SK-N-SH (cell line): ENCODE measurements around the gene SPINK5. TPM values are rescaled to one million over a fixed set of nuclear protein-coding genes. Genes with fewer than 3 reads are reported as not detected.

Experiments
- CTCF ChIA-PET: fragments of 300-600, 350-600 bp; formaldehyde crosslinking; extraction: SDS; loops from one replicate; lab custom pipeline; 2021; lab: Yijun Ruan, JAX
- POLR2A ChIA-PET: fragments of 350-600 bp; sonication (Branson Sonifier 250); formaldehyde crosslinking; extraction: SDS; loops from one replicate; lab custom pipeline; 2020; ENCODE audit warnings: antibody characterized with exemption, inconsistent platforms; lab: Yijun Ruan, JAX
- DNase-seq: peaks from one replicate; pipeline ENCODE4 v3.0.0; 2012
- H2AFZ ChIP-seq: fragments of 200-600 bp; sonication (generic); 2 replicates; pipeline ENCODE4 v1.8.1; 2016; ENCODE audit warnings: antibody characterized with exemption, mild to moderate bottlenecking, low read depth
- H3F3A ChIP-seq: fragments of 200-600 bp; sonication (generic); replicated peaks from 2 replicates; pipeline ENCODE3; 2016; ENCODE audit warnings: antibody characterized with exemption, mild to moderate bottlenecking; ENCODE audit not compliant: insufficient read depth
- H3K27ac ChIP-seq, 2 experiments: fragments of 200-500 bp in 1 of 2; fragments of 200-600 bp in 1 of 2; sonication (Bioruptor generic) in 1 of 2; sonication (generic), shearing (Covaris generic) in 1 of 2; 2 replicates each; pipeline versions ENCODE4 v1.5.1 to v1.6.1; 2014 to 2016; ENCODE audit warnings: low read depth in 2 of 2, inconsistent platforms in 1 of 2, low read length in 1 of 2, mild to moderate bottlenecking in 1 of 2, mixed read lengths in 1 of 2
- H3K27me3 ChIP-seq: fragments of 200-600 bp; sonication (generic), shearing (Covaris generic); 2 replicates; pipeline ENCODE4 v1.6.1; 2016; ENCODE audit warnings: mixed run types; ENCODE audit not compliant: insufficient read depth
- H3K36me3 ChIP-seq, 2 experiments: fragments of 200-500 bp in 1 of 2; fragments of 200-600 bp in 1 of 2; sonication (Bioruptor generic) in 1 of 2; sonication (generic) in 1 of 2; replicated peaks in 1 of 2; 2 replicates each; pipeline versions ENCODE3 to v1.5.1; 2014 to 2016; ENCODE audit warnings: low read length in 1 of 2, mild to moderate bottlenecking in 1 of 2; ENCODE audit not compliant: insufficient read depth in 2 of 2, control insufficient read depth in 1 of 2
- H3K4me1 ChIP-seq, 2 experiments: fragments of 200-500 bp in 1 of 2; fragments of 200-600 bp in 1 of 2; sonication (Bioruptor generic) in 1 of 2; sonication (generic), shearing (Covaris generic) in 1 of 2; 2 replicates each; pipeline versions ENCODE4 v1.5.1 to v1.6.1; 2014 to 2016; ENCODE audit warnings: low read depth in 1 of 2, low read length in 1 of 2, mixed run types in 1 of 2; ENCODE audit not compliant: insufficient read depth in 2 of 2, control insufficient read depth in 1 of 2
- H3K4me2 ChIP-seq: fragments of 200-600 bp; sonication (generic), shearing (Covaris generic); 2 replicates; pipeline ENCODE4 v1.6.1; 2017; ENCODE audit warnings: mixed run types
- H3K4me3 ChIP-seq, 2 experiments: fragments of 200-500 bp in 1 of 2; fragments of 200-600 bp in 1 of 2; sonication (Bioruptor generic) in 1 of 2; sonication (generic), shearing (Covaris generic) in 1 of 2; 2 replicates each; pipeline versions ENCODE4 v1.5.1 to v1.8.1; 2014 to 2016; ENCODE audit warnings: low read depth in 2 of 2, inconsistent platforms in 1 of 2, low read length in 1 of 2, mild to moderate bottlenecking in 1 of 2, mixed read lengths in 1 of 2, moderate library complexity in 1 of 2
- H3K79me2 ChIP-seq: fragments of 200-600 bp; sonication (generic); 2 replicates; pipeline ENCODE4 v1.8.1; 2017; ENCODE audit warnings: mild to moderate bottlenecking; ENCODE audit not compliant: insufficient read depth
- H3K9ac ChIP-seq: fragments of 200-600 bp; sonication (generic); 2 replicates; pipeline ENCODE4 v1.6.1; 2017; ENCODE audit warnings: mixed run types
- H3K9me2 ChIP-seq: fragments of 200-600 bp; sonication (generic); 2 replicates; pipeline ENCODE4 v1.6.1; 2017; ENCODE audit warnings: mixed run types
- H3K9me3 ChIP-seq: fragments of 200-600 bp; sonication (generic); 2 replicates; pipeline ENCODE4 v1.6.1; 2017; ENCODE audit warnings: mixed run types, mild to moderate bottlenecking, moderate library complexity
- H4K20me1 ChIP-seq: fragments of 200-600 bp; sonication (generic); 2 replicates; pipeline ENCODE4 v1.6.1; 2017; ENCODE audit warnings: mild to moderate bottlenecking, mixed run types; ENCODE audit not compliant: insufficient read depth
- CHD2 ChIP-seq: fragments of 150-350 bp; IDR thresholded peaks from 2 replicates; pipeline ENCODE4 v1.6.1; 2018; ENCODE audit warnings: low read length; ENCODE audit not compliant: partially characterized antibody
- ELF1 ChIP-seq: IDR thresholded peaks from 2 replicates; pipeline ENCODE4 v1.4.0; 2012
- EP300 ChIP-seq, 2 experiments: IDR thresholded peaks; 2 replicates each; pipeline versions ENCODE4 v1.4.0 to v1.6.1; 2012; ENCODE audit warnings: borderline replicate concordance in 1 of 2, low read depth in 1 of 2, low read length in 1 of 2
- EZH2phosphoT487 ChIP-seq: fragments of 200-600 bp; sonication (generic); IDR thresholded peaks from 2 replicates; pipeline ENCODE4 v1.6.1; 2017; ENCODE audit warnings: low read depth, mixed run types, mild to moderate bottlenecking, antibody characterized with exemption, moderate library complexity, borderline replicate concordance
- FOSL2 ChIP-seq: IDR thresholded peaks from 2 replicates; pipeline ENCODE4 v1.4.0; 2012; ENCODE audit warnings: low read depth, mild to moderate bottlenecking, moderate library complexity, borderline replicate concordance
- FOXJ3 ChIP-seq: sonication (generic); formaldehyde crosslinking; IDR thresholded peaks from 2 replicates; pipeline ENCODE4 v1.5.1; 2020; ENCODE audit warnings: mild to moderate bottlenecking, missing genetic modification reagents
- GABPA ChIP-seq: IDR thresholded peaks from 2 replicates; pipeline ENCODE4 v1.4.0; 2012; ENCODE audit warnings: low read depth, mild to moderate bottlenecking
- GATA2 ChIP-seq: sonication (generic); formaldehyde crosslinking; IDR thresholded peaks from 2 replicates; pipeline ENCODE4 v1.5.0; 2020; ENCODE audit warnings: mild to moderate bottlenecking, missing genetic modification reagents
- JUND ChIP-seq: IDR thresholded peaks from 2 replicates; pipeline ENCODE4 v1.4.0; 2012
- MEF2A ChIP-seq: IDR thresholded peaks from 2 replicates; pipeline ENCODE4 v1.4.0; 2012; ENCODE audit warnings: low read depth, borderline replicate concordance
- NFIC ChIP-seq: IDR thresholded peaks from 2 replicates; pipeline ENCODE4 v1.4.0; 2012; ENCODE audit warnings: borderline replicate concordance
- PBX3 ChIP-seq: IDR thresholded peaks from 2 replicates; pipeline ENCODE4; 2012
- POLR2AphosphoS5 ChIP-seq: IDR thresholded peaks from 2 replicates; pipeline ENCODE4 v1.6.1; 2012; ENCODE audit warnings: low read depth, low read length
- RCOR1 ChIP-seq: fragments of 150-350 bp; IDR thresholded peaks from 2 replicates; pipeline ENCODE4 v1.6.1; 2017; ENCODE audit warnings: antibody characterized with exemption, low read length
- RFX5 ChIP-seq: IDR thresholded peaks from 2 replicates; pipeline ENCODE4 v1.6.1; 2012; ENCODE audit warnings: mild to moderate bottlenecking, improper control_type of control experiment, low read length
- RXRA ChIP-seq: IDR thresholded peaks from 2 replicates; pipeline ENCODE4 v1.4.0; 2012; ENCODE audit warnings: low read depth, mild to moderate bottlenecking, borderline replicate concordance
- TCF12 ChIP-seq: IDR thresholded peaks from 2 replicates; pipeline ENCODE4 v1.4.0; 2012
- TEAD4 ChIP-seq: IDR thresholded peaks from 2 replicates; pipeline ENCODE4 v1.4.0; 2012; ENCODE audit warnings: mild to moderate bottlenecking, borderline replicate concordance; ENCODE audit not compliant: insufficient read depth
- ZBTB33 ChIP-seq: IDR thresholded peaks from 2 replicates; pipeline ENCODE4 v1.4.0; 2012; ENCODE audit warnings: low read depth, borderline replicate concordance
- WGBS: methylation state at CpG from one replicate; pipeline ENCODE4 v1.1.6; 2017; ENCODE audit warnings: low lambda C conversion rate; 5-methylcytosine and 5-hydroxymethylcytosine counted together
- polyA plus RNA-seq, 3 experiments: library from polyadenylated mRNA; depleted of rRNA; stranded (reverse); fragments of >200 nt; gene quantifications; 2 replicates each; pipeline ENCODE4 v1.2.3, GENCODE V29; 2012
- TF ChIP-seq, protein P1 (sequence below): IDR thresholded peaks from 2 replicates; pipeline ENCODE4 v1.4.0; 2012; ENCODE audit warnings: low read depth, borderline replicate concordance

SPINK5 gene
- polyA plus RNA-seq, 1 of the 3 experiments (the other 2 are of a cell fraction), result not detected

GRCh38 chr5:148020257-148020988 lies 43.4 kb upstream of the SPINK5 start:
- CTCF ChIA-PET, result no interaction called here
- H3K79me2 ChIP-seq, result no peaks in the 10 kb centered on the region
- no peak overlapping the region for H2AFZ ChIP-seq
- H3K4me3 ChIP-seq, result no peak overlapping the region
- TF ChIP-seq GABPA (no peak), JUND (no peak), POLR2AphosphoS5 (no peak), FOXJ3 (no peak), NFIC (no peak), EZH2phosphoT487 (no peak), RXRA (no peak), TEAD4 (no peak), TCF12 (no peak), ELF1 (no peak), ZBTB33 (no peak), MEF2A (no peak), PBX3 (no peak), EP300 (IDR thresholded peaks at IDR 0.05; ENCODE audit: borderline replicate concordance in 1 of 2, low read depth in 1 of 2, low read length in 1 of 2) (no peak), FOSL2 (no peak), RCOR1 (no peak), RFX5 (no peak), CHD2 (no peak), GATA2 (CRISPR knock-in tag) (no peak)
- TF ChIP-seq, protein P1, sequence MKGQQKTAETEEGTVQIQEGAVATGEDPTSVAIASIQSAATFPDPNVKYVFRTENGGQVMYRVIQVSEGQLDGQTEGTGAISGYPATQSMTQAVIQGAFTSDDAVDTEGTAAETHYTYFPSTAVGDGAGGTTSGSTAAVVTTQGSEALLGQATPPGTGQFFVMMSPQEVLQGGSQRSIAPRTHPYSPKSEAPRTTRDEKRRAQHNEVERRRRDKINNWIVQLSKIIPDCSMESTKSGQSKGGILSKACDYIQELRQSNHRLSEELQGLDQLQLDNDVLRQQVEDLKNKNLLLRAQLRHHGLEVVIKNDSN, result no peak
- no peaks in the 10 kb centered on the region for H3K9me3 ChIP-seq
- WGBS, result 41% methylated on average over 3 of the region's 3 CpGs
- H4K20me1 ChIP-seq, result no peaks in the 10 kb centered on the region
- H3K9me2 ChIP-seq, result no peaks in the 10 kb centered on the region
- H3K27me3 ChIP-seq, result no peaks in the 10 kb centered on the region
- no peaks in the 10 kb centered on the region for H3F3A ChIP-seq
- no peaks in the 10 kb centered on the region for H3K36me3 ChIP-seq
- no peaks in the 10 kb centered on the region for H3K4me1 ChIP-seq
- no peak for DNase-seq
- H3K27ac ChIP-seq, result no peak overlapping the region
- POLR2A ChIA-PET, result no interaction called here
- H3K4me2 ChIP-seq, result no peak overlapping the region
- no peak overlapping the region for H3K9ac ChIP-seq
